Psoas muscle (tissue), 8 donors: ENCODE data around the gene TRAK1. TPM values are rescaled to one million over a fixed set of nuclear protein-coding genes. Genes with fewer than 3 reads are reported as not detected.

ENCODE experiments used
- ATAC-seq, 4 donors: fragments of 200-7000 bp; cut with Tn5 transposase; one replicate each; pipeline ENCODE4 v1.9.1; 2020; ENCODE audit warnings: moderate library complexity in 3 of 4, mild to moderate bottlenecking in 2 of 4
- DNase-seq, 2 donors: peaks; one replicate each; pipeline ENCODE4 v3.0.0-alpha.2; 2020
- H3K27ac ChIP-seq: fragments of 200-600 bp; one replicate; pipeline ENCODE4 v1.8.0; 2022
- H3K27me3 ChIP-seq, 3 donors: fragments of 200-600 bp in 1 of 3; one replicate each; pipeline versions ENCODE4 v1.6.1 to v1.8.0; 2013 to 2022; ENCODE audit warnings: low read length in 2 of 3, mild to moderate bottlenecking in 2 of 3, moderate library complexity in 1 of 3; ENCODE audit not compliant: insufficient read depth in 3 of 3
- H3K36me3 ChIP-seq, 2 donors: fragments of 200-600 bp in 1 of 2; one replicate each; pipeline versions ENCODE4 v1.6.1 to v1.8.0; 2013 to 2022; ENCODE audit warnings: low read depth in 1 of 2, mild to moderate bottlenecking in 1 of 2, moderate library complexity in 1 of 2; ENCODE audit not compliant: insufficient read depth in 1 of 2
- H3K4me1 ChIP-seq: fragments of 200-600 bp; one replicate; pipeline ENCODE4 v1.8.0; 2022
- H3K4me3 ChIP-seq: fragments of 200-600 bp; one replicate; pipeline ENCODE4 v1.8.0; 2022; ENCODE audit warnings: mild to moderate bottlenecking
- H3K9me3 ChIP-seq: fragments of 200-600 bp; one replicate; pipeline ENCODE4 v1.8.0; 2022
- CTCF ChIP-seq: fragments of 200-600 bp; IDR thresholded peaks from one replicate; pipeline ENCODE4 v1.8.0; 2022; ENCODE audit warnings: antibody characterized with exemption
- WGBS, 3 donors: extraction: QIAGEN DNeasy Blood & Tissue Kit; methylation state at CpG; one replicate each; pipeline versions ENCODE4 v1.1.6 to v1.1.7; 2013; 5-methylcytosine and 5-hydroxymethylcytosine counted together
- intact Hi-C, 2 donors: fragments of 100-400 bp; cut with DNase I; formaldehyde crosslinking; loops; one replicate each; pipeline versions ENCODE4 v1.11.0 to v1.14.2; 2022
- polyA plus RNA-seq, 3 donors: library from polyadenylated mRNA; stranded (reverse); fragments of 200-250 nt; gene quantifications; one replicate each; pipeline ENCODE4 v1.2.3, GENCODE V29; 2013
- total RNA-seq, 4 donors: library from RNA; stranded (reverse); fragmentation: NEBNext Ultra II Directional in 2 of 4; extraction: Animal tissue kit (Norgen Biotek cat#: 25700) in 2 of 4; gene quantifications; one replicate each; pipeline versions ENCODE4 v1.2.1 to v1.2.4, GENCODE V29; 2021 to 2023
- donor health status: healthy with polysubstance abuse.
- donor health status: DM: no; HTN: no; CAD: no; lungs with moderate emphysema.
- donor health status: Bipolar disorder and iron deficiency.
- donor health status: healthy.
- donor health status: DM: yes; HTN: yes; CAD: no.
- donor health status: DM: no; HTN: no; CAD: no.
- donor health status: DM: no; HTN: no; CAD: no.
- donor health status: DM: yes; HTN: yes; CAD: no.

TRAK1 gene
- total and polyA plus RNA-seq, 7 donors = 30.8 to 128 (median 94.8) TPM

GRCh38 chr3:42070524-42070923 is 20.6 kb upstream of the TRAK1 start:
- H3K27ac ChIP-seq = peak overlapping the region; percentile 95
- no peaks in the 10 kb centered on the region for H3K27me3 ChIP-seq
- H3K4me1 ChIP-seq = peaks cover 82% of the 10 kb centered on the region
- no peak for TF ChIP-seq CTCF
- no peaks in the 10 kb centered on the region for H3K36me3 ChIP-seq
- ATAC-seq (no peak), DNase-seq (no peak)
- WGBS, 3 donors = 93 to 98% (median 95%) methylated on average over 1 of the region's 1 CpG
- no peaks in the 10 kb centered on the region for H3K9me3 ChIP-seq
- no peak overlapping the region for H3K4me3 ChIP-seq
- intact Hi-C loops = loop anchor here in 1 of 2 donors (5.0 kb wide), 1 partner anchor 48 kb away; no protein-coding TSS in a partner anchor

- peak overlapping the region; percentile 59 for H3K4me3 ChIP-seq
- DNase-seq (peak; percentile 74 to 87), ATAC-seq (peak; percentile 80 to 88 (median 85))
- WGBS, 3 donors = 1 to 3% (median 1%) methylated on average over 17 of the region's 17 CpGs
- no peaks in the 10 kb centered on the region for H3K9me3 ChIP-seq
- TF ChIP-seq CTCF = no peak
- H3K36me3 ChIP-seq = no peaks in the 10 kb centered on the region
- intact Hi-C loops = loop anchor here in 1 of 2 donors (5.0 kb wide), 1 partner anchor 50 kb away; no protein-coding TSS in a partner anchor
- H3K4me1 ChIP-seq = peaks cover 75% of the 10 kb centered on the region
- peak overlapping the region; percentile 95 for H3K27ac ChIP-seq
- no peaks in the 10 kb centered on the region for H3K27me3 ChIP-seq
Measured at GRCh38 chr3:42071904-42072812, 19.0 kb upstream of the TRAK1 start.

GRCh38 chr3:42072831-42073301 is 18.3 kb upstream of the TRAK1 start:
- H3K4me1 ChIP-seq = peaks cover 75% of the 10 kb centered on the region
- peak overlapping the region; percentile 95 for H3K27ac ChIP-seq
- no peaks in the 10 kb centered on the region for H3K27me3 ChIP-seq
- intact Hi-C loops = loop anchor here in 1 of 2 donors (5.0 kb wide), 1 partner anchor 51 kb away; no protein-coding TSS in a partner anchor
- no peaks in the 10 kb centered on the region for H3K36me3 ChIP-seq
- peak overlapping the region; percentile 59 for H3K4me3 ChIP-seq
- WGBS, 3 donors = 13 to 20% (median 15%) methylated on average over 7 of the region's 7 CpGs
- ATAC-seq (no peak), DNase-seq (no peak)
- TF ChIP-seq CTCF = no peak
- H3K9me3 ChIP-seq = no peaks in the 10 kb centered on the region

GRCh38 chr3:42077785-42078184 is 13.4 kb upstream of the TRAK1 start:
- DNase-seq (no peak), ATAC-seq (peak in 2 of 4 donors; percentile 25 to 37)
- peaks cover 73% of the 10 kb centered on the region for H3K4me1 ChIP-seq
- peaks cover 6% of the 10 kb centered on the region for H3K9me3 ChIP-seq
- no peaks in the 10 kb centered on the region for H3K27me3 ChIP-seq
- peak overlapping the region; percentile 53 for H3K27ac ChIP-seq
- 24 to 44% (median 35%) methylated on average over 5 of the region's 5 CpGs for WGBS, 3 donors
- no peak overlapping the region for H3K4me3 ChIP-seq
- no peaks in the 10 kb centered on the region for H3K36me3 ChIP-seq
- TF ChIP-seq CTCF = no peak
- intact Hi-C loops = no loop called here
